Measurements from ENCODE around the gene GPR4.
A peak's percentile ranks its signal among the peaks of the same experiment; 100 is the strongest.

GPR4 gene

GRCh38 chr19:45641274-45642105 lies 39.5 kb upstream of the GPR4 start:
- no peaks in the 10 kb centered on the region for H4K20me1 ChIP-seq (ENCODE audit: insufficient read depth)
- H3K36me3 ChIP-seq (ENCODE audit: insufficient read depth), result no peaks in the 10 kb centered on the region
- H3K79me2 ChIP-seq (ENCODE audit: insufficient read depth, low read depth), result no peaks in the 10 kb centered on the region
- H2AFZ ChIP-seq (ENCODE audit: low read depth), result peak overlapping the region; percentile 61
- peaks cover 3% of the 10 kb centered on the region; the same call in 1 of the 2 replicates for H3K27me3 ChIP-seq (ENCODE audit: insufficient read depth, low read depth)
- H3K4me3 ChIP-seq (IDR thresholded peaks at IDR 0.05; ENCODE audit: insufficient read depth, low read depth, low read length), result peak overlapping the region; percentile 50
- peaks cover 40% of the 10 kb centered on the region for H3K4me1 ChIP-seq (ENCODE audit: low read depth, poor library complexity, severe bottlenecking)
- H3K27ac ChIP-seq, result peak overlapping the region; percentile 93
- peak overlapping the region; percentile 79 for H3K9ac ChIP-seq
- peak overlapping the region; percentile 72 for H3K4me2 ChIP-seq
- no peak for TF ChIP-seq CTCF (conservative IDR thresholded peaks at IDR 0.05; ENCODE audit: low read depth, low read length)

- Histone ChIP-seq H4K20me1 (ENCODE audit: insufficient read depth) (no peaks in the 10 kb centered on the region), H2AFZ (ENCODE audit: low read depth) (peak overlapping the region; percentile 61; the same call in 1 of the 2 replicates), H3K9ac (no peak overlapping the region), H3K4me1 (ENCODE audit: low read depth, poor library complexity, severe bottlenecking) (peaks cover 37% of the 10 kb centered on the region), H3K79me2 (ENCODE audit: insufficient read depth, low read depth) (no peaks in the 10 kb centered on the region), H3K27ac (no peak overlapping the region; the same call in 1 of the 2 replicates), H3K27me3 (ENCODE audit: insufficient read depth, low read depth) (peaks cover 3% of the 10 kb centered on the region; the same call in 1 of the 2 replicates), H3K36me3 (ENCODE audit: insufficient read depth) (no peaks in the 10 kb centered on the region), H3K4me2 (peak overlapping the region; percentile 72; the same call in 1 of the 2 replicates), H3K4me3 (IDR thresholded peaks at IDR 0.05; ENCODE audit: insufficient read depth, low read depth, low read length) (no peak overlapping the region)
- TF ChIP-seq CTCF (conservative IDR thresholded peaks at IDR 0.05; ENCODE audit: low read depth, low read length), result no peak
Observed at GRCh38 chr19:45640849-45641273, 38.8 kb upstream of the GPR4 start.

- Histone ChIP-seq H3K79me2 (ENCODE audit: insufficient read depth, low read depth) (no peaks in the 10 kb centered on the region), H3K9ac (peak within 1 kb of the TSS; percentile 61), H2AFZ (ENCODE audit: low read depth) (peak within 1 kb of the TSS; percentile 66), H3K36me3 (ENCODE audit: insufficient read depth) (no peaks in the 10 kb centered on the region), H3K27ac (peak within 1 kb of the TSS; percentile 31; the same call in 1 of the 2 replicates), H3K4me1 (ENCODE audit: low read depth, poor library complexity, severe bottlenecking) (peaks cover 37% of the 10 kb centered on the region), H3K4me3 (IDR thresholded peaks at IDR 0.05; ENCODE audit: insufficient read depth, low read depth, low read length) (no peak within 1 kb of the TSS), H3K27me3 (ENCODE audit: insufficient read depth, low read depth) (no peaks in the 10 kb centered on the region), H3K4me2 (peak within 1 kb of the TSS; percentile 72), H4K20me1 (ENCODE audit: insufficient read depth) (no peaks in the 10 kb centered on the region)
- TF ChIP-seq CTCF (conservative IDR thresholded peaks at IDR 0.05; ENCODE audit: low read depth, low read length), result peak; percentile 50
Observed at GRCh38 chr19:45638930-45639729, 37.1 kb upstream of the GPR4 start, which contains the start of gene EML2. Gene EML2, minus strand, starts transcription at chr19:45639397. Its CDS starts 21 bp downstream, at chr19:45639376.

- Histone ChIP-seq H3K36me3 (ENCODE audit: insufficient read depth) (no peaks in the 10 kb centered on the region), H3K4me3 (IDR thresholded peaks at IDR 0.05; ENCODE audit: insufficient read depth, low read depth, low read length) (no peak overlapping the region), H3K4me2 (peak overlapping the region; percentile 53), H3K79me2 (ENCODE audit: insufficient read depth, low read depth) (no peaks in the 10 kb centered on the region), H3K4me1 (ENCODE audit: low read depth, poor library complexity, severe bottlenecking) (peaks cover 30% of the 10 kb centered on the region), H3K9ac (peak overlapping the region; percentile 61; the same call in 1 of the 2 replicates), H3K27me3 (ENCODE audit: insufficient read depth, low read depth) (no peaks in the 10 kb centered on the region), H2AFZ (ENCODE audit: low read depth) (0 out of 2 replicates have a peak overlapping the region, but pooled peaks have one; percentile 66), H4K20me1 (ENCODE audit: insufficient read depth) (no peaks in the 10 kb centered on the region), H3K27ac (no peak overlapping the region)
- TF ChIP-seq CTCF (conservative IDR thresholded peaks at IDR 0.05; ENCODE audit: low read depth, low read length), result no peak
Observed at GRCh38 chr19:45637890-45638667, 36.1 kb upstream of the GPR4 start.

Data from KMS-11 (cell line).